Stimulated activated CD4-positive, alpha-beta T cell treated with anti-CD3 and anti-CD28 coated beads, Interleukin-12 subunit alpha, Interleukin-12 subunit beta, amount 100 ng/mL, for 24 hours (primary cell): Measurements from ENCODE around the gene MPPED2.

Source experiments
- DNase-seq, 2 experiments: peaks; one replicate each; pipeline ENCODE4 v3.0.0-alpha.2; 2020; ENCODE audit warnings: low read depth in 2 of 2

MPPED2 gene

DNA sequence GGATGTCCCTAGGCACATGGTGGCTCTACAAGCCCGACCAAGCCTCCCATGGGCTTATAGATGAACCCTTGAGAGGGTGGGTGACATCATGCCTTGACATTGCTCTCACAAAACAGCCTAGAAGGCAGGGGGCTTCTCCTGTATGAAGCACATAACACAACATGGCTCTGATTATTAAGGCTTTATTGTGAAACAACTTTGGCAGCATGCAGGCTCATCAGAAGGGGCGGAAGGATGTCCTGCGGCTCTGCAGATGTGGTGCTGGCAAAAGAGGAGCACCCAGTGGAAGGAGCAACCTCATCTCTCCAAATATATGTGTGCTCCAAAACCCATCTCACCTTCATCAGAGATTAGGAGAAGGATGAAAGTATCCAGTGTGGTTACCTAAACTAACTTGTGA, 100.4 kb downstream of the MPPED2 start:
- no peak for DNase-seq

DNA sequence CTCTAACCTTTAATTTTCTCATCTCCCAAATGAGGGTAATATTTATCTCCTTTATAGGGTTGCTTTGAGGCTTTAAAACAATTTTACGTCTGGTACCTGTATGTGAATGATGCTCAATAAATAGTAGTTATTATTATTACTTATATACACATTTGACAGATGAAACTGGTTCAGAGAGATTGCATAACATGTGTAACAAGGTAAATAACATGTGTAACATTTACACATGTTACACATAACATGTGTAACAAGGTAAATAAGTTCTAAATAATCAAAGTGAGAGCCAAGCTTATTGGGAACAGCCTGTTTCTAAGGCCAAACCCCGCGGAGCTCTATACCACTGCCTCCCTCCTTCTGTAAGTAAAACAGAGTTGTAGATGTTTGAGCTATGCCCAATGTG, 100.9 kb downstream of the MPPED2 start:
- no peak for DNase-seq

DNA sequence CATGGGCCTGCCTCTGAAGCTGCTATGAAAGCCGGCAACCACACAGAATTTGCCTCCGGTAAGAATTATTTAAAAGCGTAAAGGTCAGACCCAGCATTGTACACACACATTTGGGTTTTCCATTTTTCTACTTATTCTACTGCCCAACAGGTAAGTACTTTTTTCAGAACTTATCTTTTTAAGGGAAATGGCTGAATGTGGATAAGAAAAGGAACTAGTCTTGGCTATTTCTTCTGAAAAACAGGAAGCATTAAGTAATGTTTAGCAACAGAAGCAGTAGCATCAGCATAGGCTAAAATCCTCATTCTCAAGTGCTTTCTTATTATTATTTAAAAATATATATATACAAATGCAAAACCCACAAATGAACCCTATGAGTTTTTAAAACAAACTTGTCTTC, 103.1 kb downstream of the MPPED2 start:
- DNase-seq: no peak

DNA sequence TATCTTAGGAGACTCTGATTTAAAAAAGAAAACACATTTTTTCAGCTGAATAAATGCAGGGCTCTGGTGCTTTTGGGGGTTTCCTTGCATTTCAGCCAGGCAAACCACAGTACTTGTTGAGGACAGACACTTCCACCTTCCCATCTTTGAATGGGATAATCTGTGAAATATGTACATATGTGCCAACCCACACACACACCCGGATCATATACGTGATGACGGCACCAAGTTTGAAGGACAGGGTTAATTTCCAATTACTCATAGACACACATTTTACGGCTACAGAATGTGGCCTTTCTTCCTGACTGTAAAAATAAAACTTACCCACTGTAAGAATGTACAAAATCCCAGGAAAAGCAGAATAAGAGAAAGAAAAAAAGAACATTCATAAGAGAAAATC, 104.4 kb downstream of the MPPED2 start:
- no peak for DNase-seq

DNA sequence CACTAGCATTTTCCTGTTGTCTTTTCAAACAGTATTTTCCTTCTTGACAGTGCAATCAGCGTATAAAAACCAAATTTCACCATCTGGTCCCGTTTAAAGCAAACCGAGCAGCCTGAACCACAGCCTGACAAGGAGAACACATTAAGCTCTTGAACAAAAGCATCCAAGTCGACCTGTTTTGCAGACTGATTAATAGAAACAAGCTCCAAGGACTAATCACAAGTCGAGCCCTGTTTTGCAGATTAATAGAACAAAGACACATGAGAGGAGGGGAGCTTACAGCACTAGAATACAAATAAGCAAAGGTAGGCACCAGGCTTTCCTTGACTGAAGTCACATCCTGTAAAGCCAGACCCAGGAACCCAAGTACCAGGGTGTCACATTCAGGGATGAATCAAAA, 104.8 kb downstream of the MPPED2 start:
- DNase-seq: no peak

DNA sequence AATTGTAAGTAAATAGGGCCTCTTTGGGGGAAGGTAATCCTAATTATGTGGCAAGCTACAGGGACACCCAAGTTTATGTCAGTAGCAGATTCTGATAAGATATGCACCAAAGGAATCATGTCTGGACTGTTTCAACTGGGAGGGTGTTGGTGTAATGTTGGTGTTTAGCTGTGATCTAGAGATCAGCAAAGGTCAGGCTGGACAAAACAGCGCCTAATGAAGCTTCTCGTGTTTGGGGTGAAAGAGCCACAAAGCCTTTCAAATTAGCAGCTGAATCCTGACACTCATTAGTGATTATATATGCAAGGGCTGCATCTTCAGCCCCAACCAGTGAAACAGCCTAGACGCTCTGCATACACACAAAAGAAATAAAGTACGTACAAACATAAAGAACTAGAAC, 106.3 kb downstream of the MPPED2 start:
- no peak for DNase-seq

DNA sequence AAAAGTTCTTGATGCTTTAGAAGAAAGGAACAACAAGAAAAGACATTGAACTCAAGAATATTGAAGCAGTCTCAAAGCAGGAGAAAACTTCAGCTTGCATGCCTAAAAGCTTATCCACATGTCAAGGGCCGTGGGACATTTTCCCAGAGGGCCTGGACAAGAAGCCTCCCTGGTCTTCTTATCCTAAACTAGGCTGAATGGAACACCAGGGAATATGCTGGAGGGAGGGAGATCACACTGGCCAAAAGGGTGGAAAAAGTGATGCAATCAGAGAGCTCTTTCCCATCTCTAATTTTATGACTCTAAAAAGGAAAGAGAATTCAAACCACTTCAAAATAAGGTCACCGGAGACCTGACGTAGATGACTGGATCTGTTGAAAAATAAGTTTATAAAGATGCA, 107.2 kb downstream of the MPPED2 start:
- DNase-seq: no peak

DNA sequence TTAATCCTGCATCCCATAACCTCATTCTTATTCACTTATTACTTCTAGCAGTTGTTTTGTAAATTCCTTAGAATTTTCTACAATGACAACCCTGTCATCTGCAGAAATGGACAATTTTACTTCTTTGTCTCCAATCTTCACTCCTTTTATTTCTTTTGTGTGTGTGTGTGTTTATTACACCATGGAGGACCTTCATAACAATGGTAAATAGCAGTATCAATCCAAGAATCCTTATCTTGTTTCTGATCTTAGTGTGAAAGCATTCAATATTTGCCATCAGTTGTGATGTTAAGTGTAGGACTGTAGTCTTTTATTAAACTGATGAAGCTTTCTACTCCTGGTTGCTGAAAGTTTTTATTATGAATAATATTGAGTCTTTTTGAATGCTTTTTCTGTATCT, 109.1 kb downstream of the MPPED2 start:
- no peak for DNase-seq

DNA sequence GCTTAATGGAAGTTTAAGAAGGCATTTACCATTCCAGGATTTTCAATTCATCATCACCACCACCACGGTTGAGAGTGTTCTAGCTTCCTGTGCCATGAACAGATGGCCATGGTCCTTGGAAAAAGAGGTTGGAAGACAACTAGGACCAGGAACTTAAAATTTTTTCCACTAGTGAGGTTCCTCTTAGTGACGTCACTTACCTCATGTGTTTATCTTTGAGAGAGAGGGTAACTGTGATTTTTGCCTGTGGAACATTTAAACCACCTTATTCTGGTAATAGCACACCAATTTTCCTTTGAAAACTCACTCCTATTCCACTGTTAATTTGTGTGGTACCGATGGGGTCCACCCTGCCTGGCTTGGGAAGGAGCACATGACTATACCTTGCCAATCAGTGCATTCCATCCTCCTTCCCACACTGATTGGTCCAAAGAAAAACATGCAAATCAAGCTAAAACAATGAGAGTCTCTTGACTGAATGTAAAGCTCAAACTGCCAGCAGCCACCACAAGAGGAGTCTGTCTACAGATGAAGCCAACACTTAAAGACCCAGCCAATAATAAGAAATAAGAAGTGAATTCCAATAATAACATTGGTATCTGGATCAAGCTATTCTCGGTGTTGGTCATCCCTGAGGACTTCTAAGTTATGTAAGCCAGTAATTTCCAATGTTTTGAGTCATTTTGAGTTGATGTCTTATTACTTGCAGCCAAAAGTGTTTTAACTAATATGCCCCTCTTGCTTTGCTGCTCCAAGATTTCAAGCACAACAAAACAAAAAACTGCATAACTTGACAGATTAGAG, 111.8 kb downstream of the MPPED2 start:
- no peak for DNase-seq

DNA sequence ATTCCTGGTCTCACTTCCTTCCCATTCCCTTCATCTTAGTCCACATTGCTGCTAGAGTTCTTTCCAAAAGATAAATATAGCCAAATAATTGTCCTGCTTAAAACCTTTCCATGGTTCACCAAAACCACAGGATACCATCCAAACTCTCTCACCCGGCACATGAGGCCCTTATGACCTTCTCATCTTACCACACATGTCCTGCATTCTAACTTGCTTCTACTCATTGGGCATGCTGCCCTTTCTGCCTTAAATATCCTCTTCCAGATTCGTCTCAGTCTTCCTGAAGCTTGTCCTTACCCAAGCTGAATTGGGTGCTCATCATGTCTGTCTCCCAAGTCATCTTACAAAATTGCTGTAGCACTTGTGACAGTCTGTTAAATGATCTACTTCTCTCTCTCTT, 114.9 kb downstream of the MPPED2 start:
- no peak for DNase-seq

DNA sequence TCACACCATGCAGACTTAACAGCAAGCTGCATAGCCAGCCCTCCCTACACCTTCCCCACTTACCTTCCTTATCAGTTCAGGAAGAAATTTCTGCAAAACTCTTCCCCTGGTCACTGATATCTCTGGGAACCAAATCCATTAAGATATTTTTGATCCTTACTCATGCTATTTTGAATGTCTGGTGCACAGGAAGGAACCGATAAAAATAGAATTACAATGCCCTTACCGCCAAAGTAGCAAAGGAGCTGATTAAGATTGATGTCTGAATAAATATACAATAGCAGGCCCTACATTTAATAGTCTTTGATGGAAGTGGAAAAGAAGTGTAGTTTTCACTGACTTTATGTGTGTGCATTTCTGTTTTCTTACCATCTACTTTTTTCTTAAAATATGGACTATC, 117.3 kb downstream of the MPPED2 start:
- DNase-seq: no peak

DNA sequence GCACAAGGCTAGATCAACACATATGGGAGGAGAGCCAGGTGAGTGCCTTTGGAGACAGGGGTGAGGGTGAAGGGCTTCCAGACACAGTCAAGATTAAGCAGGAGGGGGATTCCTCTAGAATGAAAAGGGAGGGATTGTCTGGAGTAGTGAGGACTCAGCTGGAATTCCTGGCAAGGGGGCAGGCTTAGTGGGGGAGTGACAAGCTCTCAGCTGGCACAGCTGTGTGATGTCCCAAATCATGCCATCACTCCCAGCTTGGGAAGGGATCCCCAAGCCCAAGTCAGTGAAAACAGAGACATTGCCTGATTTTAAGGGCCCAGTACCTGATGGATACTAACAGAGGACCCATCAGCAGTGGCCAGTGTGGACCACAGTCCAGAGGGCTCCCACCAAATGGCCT, 119.0 kb downstream of the MPPED2 start:
- DNase-seq: no peak

DNA sequence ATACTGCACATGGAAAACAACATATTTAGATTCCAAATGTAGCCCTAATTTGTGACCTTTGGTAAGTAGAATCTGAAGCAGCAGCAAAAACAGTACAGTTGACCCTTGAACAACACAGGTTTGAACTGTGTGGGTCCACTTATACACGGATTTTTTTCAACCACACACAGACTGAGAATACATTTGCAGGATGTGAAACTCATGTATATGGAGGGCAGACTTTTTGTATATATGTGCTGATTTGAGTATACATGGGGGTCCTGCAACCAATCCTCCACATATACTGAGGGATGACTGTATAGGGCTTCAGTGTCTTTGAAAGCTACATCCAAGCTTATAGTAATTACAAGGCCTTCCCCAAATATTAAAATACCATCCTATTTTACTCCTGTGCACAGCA, 120.5 kb downstream of the MPPED2 start:
- no peak for DNase-seq

DNA sequence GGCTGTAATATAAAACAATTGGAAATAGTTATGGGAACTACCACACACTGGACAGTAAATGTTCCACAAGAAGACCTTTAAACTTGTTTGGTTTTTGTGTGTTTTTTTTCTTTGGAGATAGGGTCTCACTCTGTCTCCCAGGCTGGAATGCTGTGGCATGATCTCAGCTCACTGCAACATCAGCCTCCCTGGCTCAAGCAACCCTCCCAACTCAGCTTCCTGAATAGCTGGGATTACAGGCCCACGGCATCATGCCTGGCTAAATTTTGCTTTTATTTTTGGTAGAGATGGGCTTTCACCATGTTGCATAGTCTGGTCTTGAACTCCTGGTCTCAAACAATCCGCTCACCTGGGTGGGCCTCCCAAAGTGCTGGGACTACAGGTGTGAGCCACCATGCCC, 121.0 kb downstream of the MPPED2 start:
- DNase-seq: no peak

DNA sequence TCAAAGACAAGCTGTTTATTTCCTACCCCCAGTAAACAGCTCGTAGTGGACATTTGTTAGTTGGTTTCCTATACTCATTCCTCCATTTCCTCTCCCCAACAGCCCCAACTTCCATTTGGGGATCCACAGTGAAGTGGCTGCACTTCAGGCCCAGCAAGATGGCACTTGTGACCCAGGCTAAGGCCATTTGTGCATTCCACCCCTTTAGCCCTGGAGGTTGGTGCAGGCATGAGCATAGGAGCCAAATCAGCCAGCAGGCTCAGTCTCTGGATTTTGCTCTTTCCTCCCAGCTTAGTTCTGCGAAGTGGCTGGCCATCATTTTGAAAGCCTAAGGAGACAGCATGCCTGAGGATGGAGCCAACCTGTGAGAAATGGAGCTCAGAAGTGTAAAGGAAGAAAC, 122.9 kb downstream of the MPPED2 start:
- no peak for DNase-seq

DNA sequence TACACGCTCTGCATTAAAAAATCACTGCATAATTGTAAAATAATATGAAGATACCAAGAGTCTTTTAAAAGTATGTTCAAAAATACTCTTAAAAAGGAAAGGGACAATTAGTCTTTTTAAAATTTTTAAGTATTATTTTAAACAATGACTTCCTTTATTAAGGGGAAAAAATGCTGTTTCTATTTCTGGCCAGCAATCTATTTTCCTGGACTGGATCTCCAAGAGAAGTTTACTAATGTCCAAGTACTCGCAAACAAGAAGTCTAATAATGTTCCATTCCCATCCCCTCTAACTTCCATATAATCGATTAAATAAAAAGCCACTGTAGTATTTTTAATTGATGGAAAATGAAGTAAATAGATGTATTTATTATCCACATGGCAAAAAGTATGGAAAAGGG, 123.7 kb downstream of the MPPED2 start:
- no peak for DNase-seq

DNA sequence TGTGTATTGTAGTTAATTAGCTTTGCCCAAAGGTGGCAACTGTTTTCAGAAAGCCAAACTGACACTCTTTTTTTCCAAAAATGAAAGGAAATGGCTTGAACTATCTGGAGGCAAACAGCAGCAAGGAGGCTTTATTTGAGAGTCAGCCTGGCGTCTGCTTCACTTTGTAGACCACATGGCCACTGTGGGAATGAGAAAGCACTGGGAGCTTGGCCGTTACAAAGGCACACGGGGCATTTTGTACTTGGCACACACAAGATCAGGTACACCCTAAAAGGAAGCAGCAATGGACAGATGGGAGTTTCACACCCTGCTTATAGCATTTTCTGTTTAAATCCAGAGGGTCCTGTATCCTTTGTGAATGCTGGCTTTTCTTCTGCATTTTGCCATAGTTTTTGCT, 126.3 kb downstream of the MPPED2 start:
- no peak for DNase-seq

DNA sequence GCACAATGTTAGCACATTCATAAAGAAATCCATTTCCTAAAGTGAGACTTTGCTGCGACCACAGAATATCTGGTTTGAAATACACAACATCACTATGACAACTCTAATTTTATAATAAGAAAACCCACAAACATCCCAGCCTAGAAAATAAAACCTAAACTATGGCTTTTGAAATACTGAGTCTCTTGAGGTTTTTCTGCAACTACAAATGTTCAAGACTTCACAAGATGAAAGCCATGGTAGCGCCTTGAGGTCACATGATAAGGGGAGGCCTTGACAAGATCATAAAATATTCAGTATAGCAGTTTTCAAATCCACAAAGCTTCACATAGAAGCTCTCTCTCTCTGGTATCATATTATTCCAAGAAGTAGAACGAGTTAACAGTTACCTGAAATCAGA, 126.8 kb downstream of the MPPED2 start:
- DNase-seq: no peak

DNA sequence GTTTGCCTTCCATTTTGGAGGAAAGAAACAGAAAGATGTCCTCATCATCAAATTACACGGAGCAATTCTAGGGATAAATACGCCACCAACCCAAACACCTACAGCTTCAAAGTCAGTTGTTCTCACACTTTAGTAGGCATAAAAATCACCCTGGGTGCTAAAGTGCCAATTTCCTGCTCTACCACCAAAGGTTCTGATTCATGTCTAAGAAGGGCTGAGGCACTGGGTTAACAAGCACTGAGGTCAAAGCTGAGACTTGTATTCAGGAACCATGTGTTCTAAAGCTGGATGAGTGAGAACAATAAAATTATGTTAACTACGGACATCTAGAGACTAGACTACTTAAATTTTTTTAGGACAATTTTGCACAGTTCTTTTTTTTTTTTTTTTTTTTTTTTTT, 127.6 kb downstream of the MPPED2 start:
- no peak for DNase-seq

DNA sequence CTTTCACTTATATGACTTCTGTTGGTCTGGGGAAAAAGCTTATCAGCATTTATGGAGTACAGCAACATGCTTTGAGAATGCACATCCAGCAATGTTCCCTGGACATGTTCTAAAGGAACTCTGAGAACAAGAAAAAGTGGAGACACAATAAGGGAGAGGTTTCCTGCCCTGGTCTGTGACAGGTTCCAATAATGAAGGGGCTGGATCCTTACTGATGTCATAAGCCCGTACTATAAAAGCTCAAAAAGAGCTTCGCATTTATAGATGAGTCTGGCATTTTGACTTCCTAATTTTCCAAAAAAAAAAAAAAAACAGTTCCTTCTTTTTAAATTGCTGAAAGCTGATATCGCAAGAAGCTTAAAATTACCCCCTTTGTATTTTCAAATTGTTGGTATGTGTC, 129.1 kb downstream of the MPPED2 start:
- DNase-seq: no peak

DNA sequence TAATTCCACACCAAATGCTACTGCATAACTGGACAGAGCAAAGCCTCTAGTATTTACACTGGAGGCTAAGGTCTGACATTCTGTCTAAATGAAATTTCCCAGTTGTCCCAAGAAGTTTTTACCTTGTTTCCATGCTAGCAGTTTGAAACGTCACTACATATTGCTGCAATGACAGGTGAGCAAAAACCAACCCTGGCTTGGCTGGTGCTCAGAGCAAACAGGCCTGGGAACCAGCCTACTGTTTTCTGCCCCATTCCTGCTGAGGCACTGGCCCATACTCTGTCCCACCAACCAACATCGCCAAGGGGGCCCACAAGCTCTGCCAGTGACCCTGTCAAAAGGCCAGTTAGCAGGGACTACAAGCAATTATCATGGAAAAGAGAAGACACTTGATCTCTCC, 131.1 kb downstream of the MPPED2 start:
- no peak for DNase-seq

DNA sequence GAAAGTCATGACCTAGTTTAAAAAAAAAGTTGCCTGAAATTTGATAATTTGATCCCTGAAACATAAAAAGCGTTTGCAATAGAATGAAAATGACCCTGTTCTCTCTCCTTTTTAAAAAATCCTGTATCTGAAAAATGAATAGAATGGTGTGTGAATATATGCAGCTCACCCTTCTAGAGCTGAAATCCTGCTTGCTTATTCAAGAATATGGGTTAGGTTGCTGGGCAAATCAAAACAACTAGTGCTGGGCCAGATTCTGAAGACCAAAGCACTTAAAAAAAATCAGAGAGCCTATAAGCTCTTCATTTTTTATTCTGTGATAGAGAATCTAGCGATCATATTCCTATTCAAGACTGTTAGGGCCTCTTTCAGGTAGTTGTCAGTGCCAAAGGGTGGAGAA, 131.6 kb downstream of the MPPED2 start:
- no peak for DNase-seq

DNA sequence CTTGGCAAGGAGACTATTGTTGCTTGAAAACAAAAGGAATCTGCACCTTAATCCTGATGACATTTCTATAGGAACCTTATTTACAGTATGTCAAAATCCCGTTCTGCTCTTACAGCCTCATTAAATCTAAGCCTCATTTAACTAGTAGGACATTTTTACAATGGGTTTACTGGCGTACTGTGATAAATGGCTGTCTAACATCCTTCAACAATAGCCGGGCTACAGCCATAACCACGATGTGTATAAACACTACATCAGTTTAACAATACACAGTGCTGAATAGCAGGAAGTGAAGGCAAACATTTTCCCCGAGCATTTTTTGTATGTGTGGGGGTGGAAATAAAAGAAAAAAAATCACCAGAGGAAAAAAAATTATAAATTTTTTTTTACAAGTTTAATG, 132.0 kb downstream of the MPPED2 start:
- no peak for DNase-seq

DNA sequence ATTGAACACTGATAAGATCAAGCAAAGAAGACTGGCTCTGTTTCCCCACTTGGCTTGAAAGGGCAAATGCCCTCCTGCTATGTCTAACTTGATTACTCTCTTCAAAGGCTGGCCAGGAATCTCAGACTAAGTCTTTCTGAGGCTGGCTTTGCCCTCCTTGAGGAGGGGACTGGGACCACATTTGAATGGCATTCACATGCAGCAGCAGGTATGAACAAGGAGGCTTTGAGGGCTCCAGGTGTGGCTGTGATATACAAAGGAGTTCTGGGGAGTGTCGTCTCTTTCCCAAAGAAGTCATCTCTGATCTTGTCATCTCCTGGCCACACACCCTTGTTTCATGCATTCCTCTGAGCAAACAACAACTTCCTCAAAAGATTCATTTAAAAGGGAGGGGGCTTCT, 132.4 kb downstream of the MPPED2 start:
- no peak for DNase-seq
